VCaP (cell line): Measurements from ENCODE around the gene TNFRSF6B.

ENCODE experiments used
- H3K27ac ChIP-seq: fragments of 450-650 bp; 2 replicates; pipeline ENCODE4 v1.5.1; 2017
- TF ChIP-seq, protein P1 (sequence below): fragments of 450-650 bp; conservative IDR thresholded peaks from 2 replicates; pipeline ENCODE4 v1.5.1; 2017; ENCODE audit warnings: mild to moderate bottlenecking, moderate library complexity

TNFRSF6B gene

DNA sequence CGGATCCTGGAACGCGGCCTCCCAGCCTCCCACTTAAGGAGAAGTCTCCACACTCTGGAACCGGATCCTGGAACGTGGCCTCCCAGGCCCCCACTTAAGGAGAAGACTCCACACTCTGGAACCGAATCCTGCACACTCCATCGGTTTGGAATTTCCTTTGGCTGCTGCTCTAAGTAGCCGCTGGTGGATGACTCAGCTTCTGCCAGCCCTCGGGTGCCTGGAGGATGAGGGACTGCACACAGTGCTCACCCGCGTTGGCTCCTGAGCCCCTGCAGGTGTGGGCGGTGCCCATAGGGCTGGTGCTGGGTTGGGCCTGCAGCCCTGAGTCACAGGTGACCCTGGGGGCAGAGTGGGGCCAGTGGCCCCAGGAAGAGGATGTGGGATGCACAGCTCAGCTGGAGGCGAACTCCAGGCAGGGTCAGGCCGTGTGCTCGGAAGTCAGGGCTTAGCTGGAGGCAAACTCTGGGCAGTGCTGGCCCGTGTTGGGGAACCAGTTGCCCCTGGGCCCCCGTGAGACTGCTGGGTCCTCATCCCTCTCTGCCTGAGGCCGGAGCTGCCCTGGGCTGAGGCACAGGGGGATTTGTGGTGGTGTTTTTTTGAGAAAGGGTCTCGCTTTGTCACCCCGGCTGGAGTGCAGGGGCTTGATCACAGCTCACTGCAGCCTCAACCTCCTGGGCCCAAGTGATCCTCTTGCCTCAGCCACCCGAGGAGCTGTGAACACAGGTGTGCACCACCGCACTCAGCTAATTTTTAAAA, 13.9 kb upstream of the TNFRSF6B start:
- H3K27ac ChIP-seq = no peak overlapping the region

DNA sequence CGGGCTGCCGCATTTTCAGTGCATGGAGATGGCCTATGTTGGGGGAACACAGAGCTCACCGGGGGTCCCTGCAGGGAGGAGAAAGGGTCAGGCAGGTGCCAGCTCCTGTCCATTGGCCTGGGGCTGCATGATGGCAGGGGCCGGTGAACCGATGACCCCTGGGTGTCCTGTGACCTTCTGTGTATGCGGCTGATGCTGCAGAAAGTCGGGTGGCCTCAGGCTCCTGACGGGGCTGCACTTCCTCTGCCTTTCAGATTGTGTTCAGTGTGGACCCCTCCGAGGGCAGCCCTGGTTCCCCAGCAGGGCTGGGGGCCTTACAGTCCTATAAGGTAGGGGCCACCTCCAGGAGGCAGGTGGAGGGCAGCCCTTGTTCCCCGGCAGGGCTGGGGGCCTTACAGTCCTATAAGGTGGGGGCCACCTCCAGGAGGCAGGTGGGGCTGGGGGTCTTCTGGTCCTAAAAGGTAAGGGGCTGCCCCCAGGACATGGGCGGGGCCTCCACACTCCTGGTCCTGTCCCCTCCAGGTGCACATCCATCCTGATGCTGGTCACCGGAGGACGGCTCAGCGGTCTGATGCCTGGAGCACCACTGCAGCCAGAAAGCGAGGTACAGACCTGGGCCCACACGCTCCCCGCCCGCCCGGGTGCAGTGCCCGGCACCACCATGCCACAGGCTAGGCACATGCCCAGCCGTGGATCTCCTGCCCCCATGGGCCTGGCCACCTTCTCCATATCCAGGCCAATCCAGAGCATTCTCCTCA, 11.0 kb upstream of the TNFRSF6B start:
- H3K27ac ChIP-seq = no peak overlapping the region
- TF ChIP-seq, protein P1, sequence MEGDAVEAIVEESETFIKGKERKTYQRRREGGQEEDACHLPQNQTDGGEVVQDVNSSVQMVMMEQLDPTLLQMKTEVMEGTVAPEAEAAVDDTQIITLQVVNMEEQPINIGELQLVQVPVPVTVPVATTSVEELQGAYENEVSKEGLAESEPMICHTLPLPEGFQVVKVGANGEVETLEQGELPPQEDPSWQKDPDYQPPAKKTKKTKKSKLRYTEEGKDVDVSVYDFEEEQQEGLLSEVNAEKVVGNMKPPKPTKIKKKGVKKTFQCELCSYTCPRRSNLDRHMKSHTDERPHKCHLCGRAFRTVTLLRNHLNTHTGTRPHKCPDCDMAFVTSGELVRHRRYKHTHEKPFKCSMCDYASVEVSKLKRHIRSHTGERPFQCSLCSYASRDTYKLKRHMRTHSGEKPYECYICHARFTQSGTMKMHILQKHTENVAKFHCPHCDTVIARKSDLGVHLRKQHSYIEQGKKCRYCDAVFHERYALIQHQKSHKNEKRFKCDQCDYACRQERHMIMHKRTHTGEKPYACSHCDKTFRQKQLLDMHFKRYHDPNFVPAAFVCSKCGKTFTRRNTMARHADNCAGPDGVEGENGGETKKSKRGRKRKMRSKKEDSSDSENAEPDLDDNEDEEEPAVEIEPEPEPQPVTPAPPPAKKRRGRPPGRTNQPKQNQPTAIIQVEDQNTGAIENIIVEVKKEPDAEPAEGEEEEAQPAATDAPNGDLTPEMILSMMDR = no peak

More for the DNA sequence above, 13.9 kb upstream of the TNFRSF6B start:
- TF ChIP-seq, protein P1 = no peak

DNA sequence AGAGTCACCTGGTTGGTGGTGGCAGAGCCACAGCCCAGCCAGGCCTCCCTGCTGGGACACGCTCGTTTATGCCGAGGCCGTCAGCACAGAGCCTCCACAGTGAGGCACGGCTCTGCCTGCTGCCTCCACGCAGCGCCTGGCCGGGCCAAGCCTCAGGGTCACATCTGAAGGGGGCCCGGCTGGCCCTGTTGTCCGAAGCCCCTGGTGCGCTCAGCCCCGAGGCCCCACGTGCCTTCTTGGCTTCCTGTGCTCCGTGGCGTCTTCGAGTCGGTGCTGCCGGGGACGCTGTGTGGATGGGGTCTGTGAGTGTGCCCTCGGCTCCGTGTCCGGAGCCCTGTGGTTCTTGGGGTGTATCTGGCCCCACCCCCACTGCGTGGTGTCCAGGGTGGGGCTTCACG, 10.4 kb upstream of the TNFRSF6B start:
- no peak overlapping the region for H3K27ac ChIP-seq
- TF ChIP-seq, protein P1 = no peak

DNA sequence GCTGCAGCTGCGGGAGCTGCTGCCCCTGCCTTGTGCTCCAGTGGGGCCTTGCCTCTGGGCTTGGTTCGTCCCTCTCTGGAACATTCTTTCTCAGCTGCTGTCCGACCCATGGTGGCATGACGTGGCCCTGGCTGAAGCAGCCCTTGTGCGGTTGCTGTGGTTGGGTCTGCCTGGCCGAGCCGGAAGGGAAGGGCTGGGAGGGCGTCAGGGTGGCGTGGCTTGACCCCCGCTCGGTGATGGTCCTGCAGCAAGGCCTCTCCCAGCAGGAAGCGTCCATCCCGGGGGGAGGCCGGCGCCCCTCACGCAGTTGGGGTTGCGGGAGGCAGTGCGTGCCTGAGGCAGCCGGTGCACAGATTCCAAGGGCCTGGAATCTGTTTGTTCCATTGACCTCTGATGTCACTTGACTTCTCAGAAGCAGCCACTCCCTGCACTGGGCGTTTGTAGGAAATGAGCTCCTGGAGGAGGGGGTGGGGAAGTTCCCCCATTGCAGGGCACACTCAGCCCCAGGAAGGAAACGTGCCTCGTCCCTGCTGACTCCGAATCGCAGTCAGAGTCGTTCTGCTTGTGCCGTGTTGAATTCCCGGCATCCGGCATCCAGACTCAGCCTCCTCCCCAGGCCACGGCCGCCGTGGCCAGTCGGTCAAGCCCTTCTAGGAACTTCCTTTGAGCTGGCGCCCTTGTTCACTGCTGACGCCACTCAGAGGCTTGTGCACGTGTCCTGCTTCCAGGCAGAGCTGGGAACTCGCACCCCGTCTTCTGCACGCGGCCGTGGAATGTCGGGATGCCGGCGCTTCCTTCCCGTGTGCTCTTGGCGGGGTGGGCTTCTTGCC, 9.7 kb upstream of the TNFRSF6B start:
- TF ChIP-seq, protein P1 = no peak
- H3K27ac ChIP-seq = no peak overlapping the region

DNA sequence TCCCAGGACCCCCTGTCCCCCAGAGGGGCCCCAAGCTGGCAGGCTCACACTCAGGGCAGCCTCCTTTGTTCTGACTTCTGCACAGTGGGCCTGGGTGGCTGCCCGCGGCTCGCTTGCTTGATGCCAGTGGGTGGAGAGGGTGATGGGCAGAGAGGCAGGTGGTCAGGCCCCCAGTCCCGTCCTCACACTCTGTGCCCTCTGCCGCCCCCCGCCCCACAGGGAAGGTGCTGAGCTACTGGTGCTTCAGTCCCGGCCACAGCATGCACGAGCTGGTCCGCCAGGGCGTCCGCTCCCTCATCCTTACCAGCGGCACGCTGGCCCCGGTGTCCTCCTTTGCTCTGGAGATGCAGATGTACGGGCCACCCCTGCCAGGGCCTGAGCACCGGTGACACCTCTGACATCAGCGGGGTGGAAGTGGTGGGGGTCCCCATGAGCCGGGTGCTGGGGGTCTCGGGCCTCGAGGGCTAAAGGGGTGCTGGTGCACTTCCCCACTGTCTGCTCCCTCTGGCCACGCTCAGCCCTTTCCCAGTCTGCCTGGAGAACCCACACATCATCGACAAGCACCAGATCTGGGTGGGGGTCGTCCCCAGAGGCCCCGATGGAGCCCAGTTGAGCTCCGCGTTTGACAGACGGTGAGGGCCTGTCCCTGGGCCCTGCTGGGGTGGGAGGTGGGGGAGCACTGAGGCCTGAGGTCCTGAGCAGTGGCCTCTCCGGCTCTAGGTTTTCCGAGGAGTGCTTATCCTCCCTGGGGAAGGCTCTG, 8.9 kb upstream of the TNFRSF6B start:
- TF ChIP-seq, protein P1 = no peak
- no peak overlapping the region for H3K27ac ChIP-seq

DNA sequence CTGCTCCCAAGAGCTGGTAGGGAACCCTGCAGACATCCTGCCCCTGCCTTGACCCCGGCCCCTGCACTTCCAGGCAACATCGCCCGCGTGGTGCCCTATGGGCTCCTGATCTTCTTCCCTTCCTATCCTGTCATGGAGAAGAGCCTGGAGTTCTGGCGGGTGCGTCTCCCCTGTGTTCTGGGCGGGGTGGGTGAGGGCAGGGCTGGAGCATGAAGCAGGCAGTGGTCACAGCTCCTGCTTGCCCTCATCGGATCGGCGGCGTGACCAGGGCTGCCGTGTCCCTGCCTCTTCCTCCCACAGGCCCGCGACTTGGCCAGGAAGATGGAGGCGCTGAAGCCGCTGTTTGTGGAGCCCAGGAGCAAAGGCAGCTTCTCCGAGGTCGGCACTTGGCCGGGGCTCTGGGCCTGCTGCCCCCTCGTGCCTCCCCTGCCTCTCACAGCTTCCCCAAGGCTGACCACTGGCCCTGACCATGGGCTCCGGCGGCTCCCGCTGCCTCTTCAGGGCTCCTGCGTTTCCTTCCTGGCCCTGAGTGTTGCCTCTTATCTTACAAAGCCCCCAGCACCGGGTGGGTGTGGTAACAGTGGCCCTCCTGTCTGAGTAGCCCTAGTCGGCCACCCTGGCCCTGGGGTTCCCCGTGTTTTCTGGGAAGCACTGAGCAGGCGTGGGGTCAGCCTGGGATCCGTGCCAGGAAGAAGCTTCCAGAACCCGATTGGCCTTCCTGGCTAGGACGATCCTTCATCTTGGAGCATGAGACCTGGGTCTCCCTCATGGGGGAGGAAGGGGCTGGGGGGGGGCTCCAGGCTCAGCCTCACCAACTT, 8.0 kb upstream of the TNFRSF6B start:
- TF ChIP-seq, protein P1 = no peak
- no peak overlapping the region for H3K27ac ChIP-seq
